IMR-90 (cell line): ENCODE results near the gene ATG14. TPM values are rescaled to one million over a fixed set of nuclear protein-coding genes. Genes with fewer than 3 reads are reported as not detected.
A peak's percentile ranks its signal among the peaks of the same experiment; 100 is the strongest.

Experiments
- ATAC-seq: fragments of 200-7000 bp; cut with Tn5 transposase; 2 replicates; pipeline ENCODE4 v1.9.1; 2020; ENCODE audit warnings: low read depth, mild to moderate bottlenecking, moderate library complexity
- BruUV-seq: library from RNA; stranded (reverse); fragments of 400-500 nt; replicated peaks from 2 replicates; lab custom pipeline; 2021; lab: Mats Ljungman, UMichigan
- CTCF ChIA-PET: fragments of 300-600 bp; formaldehyde crosslinking; extraction: SDS; loops from one replicate; lab custom pipeline; 2021; ENCODE audit warnings: antibody characterized with exemption; lab: Yijun Ruan, JAX
- POLR2A ChIA-PET: fragments of 300-600 bp; sonication (Branson Sonifier 250); formaldehyde crosslinking; loops from one replicate; lab custom pipeline; 2022; ENCODE audit warnings: antibody characterized with exemption; ENCODE audit not compliant: unreplicated experiment; lab: Charles Lee
- DNase-seq: peaks from one replicate; pipeline ENCODE4 v3.0.0; 2013
- H2AFZ ChIP-seq: replicated peaks from 2 replicates; pipeline ENCODE3; 2013; ENCODE audit warnings: low read length, mild to moderate bottlenecking; ENCODE audit not compliant: poor library complexity
- H2AK5ac ChIP-seq: 2 replicates; pipeline ENCODE4 v1.6.1; 2013; ENCODE audit warnings: low read depth, low read length, inconsistent platforms
- H2AK9ac ChIP-seq: replicated peaks from 2 replicates; pipeline ENCODE3; 2013; ENCODE audit warnings: mild to moderate bottlenecking, low read depth, low read length, moderate library complexity; ENCODE audit not compliant: poor library complexity
- H2BK120ac ChIP-seq: 2 replicates; pipeline ENCODE4 v1.6.1; 2013; ENCODE audit warnings: low read depth, low read length, inconsistent platforms
- H2BK15ac ChIP-seq: 3 replicates; pipeline ENCODE4 v1.6.1; 2013; ENCODE audit warnings: low read depth, low read length, inconsistent platforms
- H2BK20ac ChIP-seq: 2 replicates; pipeline ENCODE4 v1.6.1; 2013; ENCODE audit warnings: low read depth, mild to moderate bottlenecking, inconsistent platforms, low read length, moderate library complexity
- H2BK5ac ChIP-seq: 2 replicates; pipeline ENCODE4 v1.6.1; 2013; ENCODE audit warnings: mild to moderate bottlenecking, low read depth, low read length, inconsistent platforms; ENCODE audit not compliant: poor library complexity, severe bottlenecking
- H3K14ac ChIP-seq: replicated peaks from 2 replicates; pipeline ENCODE4 v1.6.1; 2013; ENCODE audit warnings: low read depth, low read length, inconsistent platforms
- H3K18ac ChIP-seq: 2 replicates; pipeline ENCODE4 v1.6.1; 2013; ENCODE audit warnings: low read depth, low read length, control low read depth
- H3K23ac ChIP-seq: 2 replicates; pipeline ENCODE4 v1.6.1; 2013; ENCODE audit warnings: low read depth, low read length, inconsistent platforms
- H3K27ac ChIP-seq: 2 replicates; pipeline ENCODE4 v1.5.1; 2013; ENCODE audit warnings: mild to moderate bottlenecking, control low read depth, low read length; ENCODE audit not compliant: insufficient read depth
- H3K27me3 ChIP-seq: 2 replicates; pipeline ENCODE4 v1.6.1; 2013; ENCODE audit warnings: low read length; ENCODE audit not compliant: control insufficient read depth, insufficient read depth
- H3K36me3 ChIP-seq: 2 replicates; pipeline ENCODE4 v1.6.1; 2013; ENCODE audit warnings: low read length, mixed read lengths; ENCODE audit not compliant: control insufficient read depth, insufficient read depth
- H3K4ac ChIP-seq: 2 replicates; pipeline ENCODE4 v1.6.1; 2013; ENCODE audit warnings: low read depth, low read length, inconsistent platforms
- H3K4me1 ChIP-seq: 2 replicates; pipeline ENCODE4 v1.6.1; 2013; ENCODE audit warnings: low read length, mixed read lengths; ENCODE audit not compliant: control insufficient read depth, insufficient read depth
- H3K4me2 ChIP-seq: 2 replicates; pipeline ENCODE4 v1.6.1; 2013; ENCODE audit warnings: low read depth, mild to moderate bottlenecking, control low read depth, low read length, moderate library complexity
- H3K4me3 ChIP-seq: 2 replicates; pipeline ENCODE4 v1.5.1; 2013; ENCODE audit warnings: low read depth, mild to moderate bottlenecking, control low read depth, low read length, moderate library complexity; ENCODE audit not compliant: insufficient read depth
- H3K56ac ChIP-seq: 2 replicates; pipeline ENCODE4 v1.6.1; 2013; ENCODE audit warnings: low read length, inconsistent platforms; ENCODE audit not compliant: insufficient read depth; ENCODE audit errors: extremely low read depth
- H3K79me1 ChIP-seq, 2 experiments: 2 replicates each; pipeline ENCODE4 v1.6.1; 2013; ENCODE audit warnings: low read length in 2 of 2, inconsistent platforms in 1 of 2, low read depth in 1 of 2
- H3K9ac ChIP-seq: 2 replicates; pipeline ENCODE4 v1.6.1; 2013; ENCODE audit warnings: low read depth, low read length, control low read depth
- H3K9me1 ChIP-seq: 2 replicates; pipeline ENCODE4 v1.6.1; 2013; ENCODE audit warnings: low read length, inconsistent platforms; ENCODE audit not compliant: insufficient read depth
- H3K9me3 ChIP-seq: 2 replicates; pipeline ENCODE4 v1.6.1; 2013; ENCODE audit warnings: low read length; ENCODE audit not compliant: control insufficient read depth, insufficient read depth
- H4K20me1 ChIP-seq: 2 replicates; pipeline ENCODE4 v1.6.1; 2013; ENCODE audit warnings: low read length, inconsistent platforms; ENCODE audit not compliant: insufficient read depth
- H4K5ac ChIP-seq: 2 replicates; pipeline ENCODE4 v1.6.1; 2013; ENCODE audit warnings: mild to moderate bottlenecking, low read depth, low read length, control low read depth
- H4K8ac ChIP-seq, 2 experiments: 2 replicates each; pipeline ENCODE4 v1.6.1; 2013; ENCODE audit warnings: low read depth in 2 of 2, low read length in 2 of 2, control low read depth in 1 of 2, inconsistent platforms in 1 of 2
- H4K91ac ChIP-seq: 2 replicates; pipeline ENCODE4 v1.6.1; 2013; ENCODE audit warnings: low read depth, low read length, inconsistent platforms; ENCODE audit not compliant: insufficient read depth
- BHLHE40 ChIP-seq: fragments of 150-350 bp; IDR thresholded peaks from 2 replicates; pipeline ENCODE4 v1.6.1; 2016; ENCODE audit warnings: mild to moderate bottlenecking, low read depth, low read length
- CHD1 ChIP-seq: IDR thresholded peaks from 2 replicates; pipeline ENCODE4 v1.6.1; 2012; ENCODE audit warnings: low read depth, low read length, improper control_type of control experiment
- FOS ChIP-seq: fragments of 150-350 bp; IDR thresholded peaks from 2 replicates; pipeline ENCODE4 v1.6.1; 2016; ENCODE audit warnings: low read depth, low read length
- MAFK ChIP-seq: IDR thresholded peaks from 2 replicates; pipeline ENCODE4 v1.6.1; 2012; ENCODE audit warnings: low read depth, low read length, improper control_type of control experiment
- NFE2L2 ChIP-seq: fragments of 150-350 bp; IDR thresholded peaks from 2 replicates; pipeline ENCODE4 v1.6.1; 2016; ENCODE audit warnings: low read depth, mild to moderate bottlenecking, low read length
- RCOR1 ChIP-seq: IDR thresholded peaks from 2 replicates; pipeline ENCODE4 v1.6.1; 2012; ENCODE audit warnings: mild to moderate bottlenecking, low read length, improper control_type of control experiment; ENCODE audit not compliant: insufficient replicate concordance
- RFX5 ChIP-seq: IDR thresholded peaks from 2 replicates; pipeline ENCODE4 v1.8.0; 2012; ENCODE audit warnings: low read depth, mild to moderate bottlenecking, low read length, moderate library complexity
- WGBS, 2 experiments: methylation state at CpG; one replicate each; pipeline versions ENCODE4 v1.1.5 to v1.1.7; 2013; ENCODE audit warnings: missing lambda C conversion rate in 2 of 2; ENCODE audit not compliant: insufficient read length in 1 of 2; ENCODE audit errors: extremely low coverage in 2 of 2; 5-methylcytosine and 5-hydroxymethylcytosine counted together
- dilution Hi-C: fragments of 300-500 bp; cut with HindIII; formaldehyde crosslinking; loops from one replicate; pipeline ENCODE4 v1.14.3; 2018; ENCODE audit warnings: low sequenced_read_pairs; ENCODE audit not compliant: unreplicated experiment
- in situ Hi-C: fragments of 300-500 bp; cut with MboI; formaldehyde crosslinking; loops from 3 replicates; pipeline ENCODE4 v1.14.3; 2019; ENCODE audit warnings: low sequenced_read_pairs, inconsistent platforms, mixed read lengths
- intact Hi-C: fragments of 100-400 bp; cut with micrococcal nuclease; formaldehyde crosslinking; loops from 2 replicates; pipeline ENCODE4 v1.10.0; 2022
- polyA plus RNA-seq, 3 experiments: library from polyadenylated mRNA; depleted of rRNA; stranded (reverse); fragments of >200 nt; gene quantifications; 2 replicates each; pipeline ENCODE4 v1.2.3, GENCODE V29; 2012; ENCODE audit warnings: low replicate concordance in 1 of 3
- total RNA-seq: library from RNA; depleted of rRNA; stranded (reverse); fragments of >200 nt; gene quantifications from 2 replicates; pipeline ENCODE4 v1.2.3, GENCODE V29; 2012

The ATG14 gene
- total and polyA plus RNA-seq, 2 of the 4 experiments (the other 2 are of a cell fraction) = 5.0 to 12.4 TPM

DNA sequence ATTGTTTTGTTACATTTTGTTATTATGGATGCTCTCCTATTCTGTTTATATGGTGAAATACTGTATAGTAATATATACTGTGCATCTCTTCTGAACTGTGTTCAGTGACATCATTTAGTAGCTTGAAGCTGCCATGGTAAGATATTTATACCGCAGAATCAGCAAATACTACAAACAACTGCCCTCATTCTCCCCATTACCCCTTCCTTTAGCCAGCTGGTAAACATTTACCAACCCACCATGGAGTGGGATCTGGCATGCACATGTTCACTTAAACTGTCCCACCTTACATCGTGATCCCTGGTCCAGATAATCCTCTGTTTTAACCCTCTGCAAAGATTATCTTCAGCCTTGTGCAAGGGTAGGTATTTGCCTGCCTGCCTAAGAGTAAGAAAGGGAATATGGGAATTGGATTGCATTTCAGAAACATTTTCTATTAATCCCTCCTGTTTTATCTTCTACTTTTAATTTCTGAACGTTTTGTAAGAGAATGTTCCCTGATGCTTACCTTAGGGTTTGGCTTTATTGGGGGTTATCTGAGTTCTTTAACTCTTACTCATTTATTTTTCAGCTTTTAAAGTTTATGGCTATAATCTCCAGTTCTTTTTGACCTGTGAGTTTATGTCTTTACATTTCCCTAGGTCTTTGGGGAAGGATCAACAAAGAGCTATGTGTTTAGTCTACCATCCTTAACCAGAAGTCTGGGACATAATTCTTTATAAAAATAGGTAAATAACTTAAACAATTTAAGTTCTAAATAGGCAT, 93.9 kb downstream of the ATG14 start:
- H3K4me3 ChIP-seq = no peak overlapping the region
- no peak overlapping the region for H2AK5ac ChIP-seq
- ChIA-PET CTCF (interaction anchor here (0.7 to 1.4 kb wide), 2 partner anchors 69 to 72 kb away, joined by 3 read pairs; no protein-coding TSS in a partner anchor), POLR2A (no interaction called here)
- H3K4ac ChIP-seq = no peak overlapping the region
- in situ Hi-C loops (no loop called here), dilution Hi-C loops (no loop called here), intact Hi-C loops (no loop called here)
- H4K91ac ChIP-seq = no peak overlapping the region
- H2AK9ac ChIP-seq = no peak overlapping the region
- no peak for ATAC-seq
- peaks cover 36 to 39% of the 10 kb centered on the region in 2 experiments for H3K79me1 ChIP-seq
- no peak overlapping the region for H2BK120ac ChIP-seq
- H4K20me1 ChIP-seq = peaks cover 3% of the 10 kb centered on the region; the same call in 1 of the 2 replicates
- H3K56ac ChIP-seq = no peak overlapping the region
- no peak overlapping the region for H2BK20ac ChIP-seq
- H3K9ac ChIP-seq = no peak overlapping the region
- H3K23ac ChIP-seq = 0 out of 2 replicates have a peak overlapping the region, but pooled peaks have one; percentile 20
- DNase-seq = no peak
- no peak overlapping the region for H3K18ac ChIP-seq
- H3K27me3 ChIP-seq = no peaks in the 10 kb centered on the region
- H3K4me2 ChIP-seq = no peak overlapping the region
- peaks cover 1% of the 10 kb centered on the region; the same call in 1 of the 2 replicates for H3K36me3 ChIP-seq
- H3K9me3 ChIP-seq = peaks cover under 1% of the 10 kb centered on the region
- H3K4me1 ChIP-seq = no peaks in the 10 kb centered on the region
- no peak overlapping the region for H4K8ac ChIP-seq
- TF ChIP-seq MAFK = peak; percentile 28; the same call in 1 of the 2 replicates
- no peak for TF ChIP-seq CHD1
- TF ChIP-seq RFX5 = no peak
- no peak for TF ChIP-seq NFE2L2
- TF ChIP-seq BHLHE40 = no peak
- TF ChIP-seq FOS = no peak
- no peak for TF ChIP-seq RCOR1
- no peak overlapping the region for H2BK15ac ChIP-seq
- no peak overlapping the region for H4K5ac ChIP-seq
- WGBS, 2 experiments = no CpG with 5 or more reads among the region's 3 CpGs
- H2BK5ac ChIP-seq = no peak overlapping the region
- H2AFZ ChIP-seq = no peak overlapping the region
- H3K14ac ChIP-seq = peak overlapping the region; percentile 24; the same call in 1 of the 2 replicates
- no peak overlapping the region for H3K27ac ChIP-seq
- BruUV-seq = no TSS peak
- peaks cover 6% of the 10 kb centered on the region; the same call in 1 of the 2 replicates for H3K9me1 ChIP-seq
